Brain pericyte (primary cell): Measurements from ENCODE around the gene ITPK1.
"Not testable (repeated sequence)": the region's sequence is repeated elsewhere in the genome, so short reads cannot be mapped to it uniquely, and the experiment has no call there.

Experiments used
- DNase-seq: peaks from one replicate; pipeline ENCODE4 v3.0.0-alpha.2; 2012; ENCODE audit warnings: low read depth, low spot score

ITPK1 gene

DNA sequence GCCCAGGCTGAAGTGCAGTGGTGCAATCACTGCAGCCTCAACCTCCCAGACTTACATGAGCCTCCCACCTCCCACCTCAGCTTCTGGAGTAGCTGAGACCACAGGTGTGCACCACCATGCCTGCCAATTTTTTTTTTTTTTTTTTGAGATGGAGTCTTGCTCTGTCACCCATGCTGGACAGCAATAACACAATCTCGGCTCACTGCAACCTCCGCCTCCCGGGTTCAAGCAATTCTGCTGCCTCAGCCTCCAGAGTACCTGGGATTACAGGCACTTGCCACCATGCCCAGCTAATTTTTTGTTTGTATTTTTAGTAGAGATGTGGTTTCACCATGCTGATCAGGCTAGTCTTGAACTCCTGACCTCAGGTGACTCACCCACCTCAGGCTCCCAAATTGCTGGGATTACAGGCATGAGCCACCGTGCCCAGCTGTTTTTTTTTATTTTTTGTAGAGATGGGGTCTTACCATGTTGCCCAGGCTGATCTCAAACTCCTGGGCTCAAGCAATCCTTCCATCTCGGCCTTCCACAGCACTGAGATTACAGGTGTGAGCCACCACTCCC lies 15.6 kb upstream of the ITPK1 start:
- not testable (repeated sequence) for DNase-seq

DNA sequence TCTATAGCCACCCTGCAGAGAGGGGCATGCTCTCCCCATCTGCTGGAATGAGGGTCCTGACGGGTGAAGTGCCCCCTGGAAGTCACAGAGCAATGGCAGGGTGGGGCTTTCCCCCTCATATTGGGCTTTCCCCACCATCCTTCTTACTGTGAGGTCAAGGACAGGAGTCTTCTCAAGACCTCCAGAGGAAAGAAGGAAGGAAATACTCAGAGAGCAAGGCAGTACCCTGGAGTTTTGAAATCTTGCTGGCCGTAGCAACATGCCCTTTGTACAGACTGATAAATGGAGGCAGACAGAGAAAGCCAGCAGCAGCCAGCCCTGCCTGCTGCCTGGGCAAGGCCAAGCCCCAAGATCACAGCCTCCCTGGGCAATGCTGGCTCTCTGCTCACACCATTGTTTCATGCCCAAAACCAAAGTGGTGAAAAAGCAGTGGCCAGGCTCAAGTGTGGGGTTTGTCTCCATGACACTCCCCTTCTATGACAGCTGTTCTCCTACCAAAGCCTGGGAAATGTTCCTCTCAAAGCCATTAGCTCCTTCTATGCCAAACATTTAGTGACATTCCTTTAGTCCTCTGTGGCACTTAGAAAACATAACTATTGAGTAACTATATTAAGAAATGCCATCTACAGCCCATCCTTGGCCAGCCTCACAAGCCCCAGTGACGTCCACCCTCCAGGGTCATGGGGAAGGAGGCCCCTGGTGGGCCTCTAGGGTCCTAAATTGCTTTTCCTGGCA lies 13.2 kb upstream of the ITPK1 start:
- no peak for DNase-seq

DNA sequence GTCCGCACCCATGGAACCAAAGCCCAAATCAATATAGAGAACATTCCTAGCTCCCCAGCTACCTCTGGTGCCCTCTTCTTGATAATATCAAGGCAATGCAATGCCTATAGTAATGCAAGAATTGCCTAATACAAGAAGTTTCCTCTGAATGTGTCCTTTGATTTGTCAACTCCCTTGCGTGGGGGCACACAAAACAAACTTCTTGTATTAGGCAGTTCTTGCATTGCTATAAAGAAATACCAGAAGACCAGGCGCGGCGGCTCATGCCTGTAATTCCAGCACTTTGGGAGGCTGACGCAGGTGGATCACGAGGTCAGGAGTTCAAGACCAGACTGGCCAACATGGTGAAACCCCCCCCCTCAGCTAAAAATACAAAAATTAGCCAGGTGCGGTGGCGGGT lies 10.4 kb upstream of the ITPK1 start:
- DNase-seq = no peak

DNA sequence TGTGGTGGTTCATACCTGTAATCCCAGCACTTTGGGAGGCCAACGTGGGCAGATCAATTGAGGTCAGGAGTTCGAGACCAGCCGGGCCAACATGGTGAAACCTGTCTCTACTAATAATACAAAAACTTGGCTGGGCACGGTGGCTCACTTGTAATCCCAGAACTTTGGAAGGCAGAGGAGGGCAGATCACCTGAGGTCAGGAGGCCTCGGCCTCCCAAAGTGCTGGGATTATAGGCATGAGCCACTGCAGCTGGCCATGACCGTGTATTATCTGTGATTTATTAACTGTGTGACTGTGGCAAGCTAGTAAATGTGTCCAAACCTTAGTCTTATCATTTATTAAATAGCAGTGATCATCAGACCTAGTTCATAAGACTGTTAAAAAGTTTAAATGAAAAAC lies 7.1 kb upstream of the ITPK1 start:
- DNase-seq = no peak

DNA sequence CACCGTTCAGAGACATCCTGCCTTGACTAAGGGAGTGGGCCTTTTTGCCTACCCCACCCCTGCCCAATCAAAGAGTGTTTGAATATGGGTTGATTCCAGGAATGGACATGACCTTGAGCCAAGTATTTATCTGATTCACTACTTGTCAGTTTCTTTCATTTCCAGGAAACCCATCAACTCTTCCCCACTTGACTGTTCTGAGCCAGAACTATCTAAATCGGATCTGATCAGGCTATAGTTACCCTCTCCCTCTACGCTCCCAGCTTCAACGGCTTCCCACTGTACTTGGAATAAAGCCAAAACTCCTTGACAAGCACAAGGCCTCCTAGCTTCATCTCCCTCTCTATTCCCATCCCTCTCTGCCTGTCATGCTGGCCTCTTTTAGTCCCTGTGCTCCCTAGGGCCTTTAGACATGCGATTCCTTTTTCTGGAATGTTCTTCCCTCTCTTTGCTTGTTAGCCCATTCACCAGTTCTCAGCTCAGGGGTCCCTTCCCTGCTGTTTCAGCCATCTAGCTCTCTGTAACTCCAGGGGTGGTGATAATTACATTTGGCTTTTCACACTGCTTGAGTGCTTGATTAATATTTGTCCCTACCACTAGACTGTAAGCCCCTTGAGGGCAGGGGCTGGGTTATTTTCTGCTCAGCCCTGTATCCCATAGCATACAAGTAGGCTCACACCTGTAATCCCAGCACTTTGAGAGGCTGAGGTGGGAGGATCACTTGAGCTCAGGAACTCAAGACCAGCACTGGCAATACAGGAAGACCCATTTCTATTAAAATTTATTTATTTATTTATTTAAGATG lies 5.5 kb upstream of the ITPK1 start:
- no peak for DNase-seq

DNA sequence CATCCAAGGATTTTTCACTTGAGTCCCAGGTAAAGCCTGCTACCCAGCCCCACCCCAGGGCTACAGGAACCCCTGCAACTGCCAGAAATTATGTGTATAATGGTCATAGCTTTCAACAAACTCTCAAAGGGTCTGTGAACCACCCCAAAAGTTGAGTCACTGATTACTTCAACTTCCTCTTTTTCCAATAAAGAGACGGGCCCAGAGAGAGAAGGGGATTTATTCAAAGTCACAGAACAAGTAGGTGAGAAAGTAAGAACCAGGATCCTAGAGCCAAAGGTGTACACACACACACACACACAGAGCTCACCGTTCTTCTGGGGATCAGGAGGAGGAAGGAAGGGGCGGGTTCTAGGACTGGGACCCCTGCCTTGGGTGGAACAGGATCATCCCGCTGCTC lies 4.8 kb upstream of the ITPK1 start:
- DNase-seq = no peak

DNA sequence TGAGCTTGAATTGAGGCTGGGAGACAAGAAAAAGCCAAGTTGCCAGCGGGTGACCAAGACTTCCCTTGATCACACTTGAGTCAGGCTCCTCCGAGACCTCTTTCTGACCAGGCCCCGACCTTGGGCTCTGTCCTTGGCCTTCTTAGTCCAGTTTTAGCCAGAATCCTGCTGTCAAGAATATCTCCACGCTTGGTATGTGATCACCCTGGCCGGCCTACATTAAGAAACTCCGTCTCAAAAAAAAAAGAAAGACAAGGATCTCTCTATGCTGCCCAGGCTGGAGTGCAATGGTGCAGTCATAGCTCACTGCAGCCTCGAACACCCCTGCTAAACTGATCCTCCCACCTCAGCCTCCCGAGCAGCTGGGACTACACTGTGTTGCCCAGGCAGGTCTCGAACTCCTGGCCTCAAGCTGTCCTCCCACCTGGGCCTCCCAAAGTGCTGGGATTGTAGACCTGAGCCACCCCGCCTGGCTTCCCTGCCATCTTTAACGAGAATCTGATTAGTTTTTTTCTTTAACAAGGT lies 1.0 kb upstream of the ITPK1 start:
- no peak for DNase-seq

DNA sequence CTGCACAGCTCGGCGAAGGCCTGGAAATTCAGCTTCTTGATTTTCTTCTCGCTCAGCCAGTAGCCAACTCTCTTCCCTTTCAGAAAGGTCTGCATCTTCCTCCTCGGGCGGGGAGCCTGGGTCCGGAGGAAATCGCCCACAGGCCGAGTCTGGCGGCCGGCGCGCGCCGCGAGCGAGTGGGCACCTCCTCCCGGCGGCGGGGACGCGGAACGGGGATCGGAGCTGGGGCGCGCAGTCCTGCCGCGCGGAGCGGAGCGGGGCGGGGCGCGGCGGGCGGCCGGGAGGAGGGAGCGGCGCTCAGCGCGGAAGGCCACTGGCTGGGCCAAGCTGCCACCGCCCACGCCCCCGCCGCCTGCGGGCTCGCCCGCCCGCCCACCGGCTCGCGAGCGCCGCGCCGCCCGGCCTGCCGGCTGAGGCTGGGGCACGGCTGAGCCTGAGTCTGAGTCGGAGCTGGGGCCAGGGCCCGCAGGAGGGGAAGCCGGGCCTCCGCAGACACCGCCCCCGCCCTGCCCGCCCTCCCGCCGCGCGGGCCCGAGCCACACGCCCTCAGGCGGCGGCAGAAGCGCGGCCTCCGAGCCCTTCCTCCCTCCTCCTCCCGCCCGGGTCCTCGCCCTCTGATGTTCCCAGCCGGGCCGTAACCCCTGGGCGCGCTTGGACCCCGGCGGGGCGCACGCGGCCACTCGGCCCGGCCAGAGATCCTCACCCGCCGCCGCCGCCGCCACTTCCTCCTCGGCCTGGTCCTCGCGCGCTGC lies 480 bp downstream of the ITPK1 start:
- no peak for DNase-seq

DNA sequence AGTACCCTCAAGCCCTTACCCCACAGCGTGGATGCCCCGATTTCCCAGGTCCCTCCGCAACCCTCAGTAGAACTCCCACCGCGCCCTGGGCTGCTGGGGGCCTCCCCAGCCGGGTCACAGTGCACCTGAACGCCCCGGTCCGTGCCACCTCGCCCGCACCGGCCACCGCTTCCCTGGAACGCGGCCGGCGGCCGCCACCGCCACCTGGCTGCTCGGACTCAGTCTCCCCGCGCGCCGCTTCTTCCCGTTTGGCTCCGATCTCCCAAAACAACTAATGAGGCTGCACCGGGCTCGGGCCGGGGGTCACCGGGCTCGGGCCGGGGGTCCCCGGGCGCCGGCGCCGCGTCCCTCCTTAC lies 1.0 kb downstream of the ITPK1 start:
- DNase-seq = no peak

DNA sequence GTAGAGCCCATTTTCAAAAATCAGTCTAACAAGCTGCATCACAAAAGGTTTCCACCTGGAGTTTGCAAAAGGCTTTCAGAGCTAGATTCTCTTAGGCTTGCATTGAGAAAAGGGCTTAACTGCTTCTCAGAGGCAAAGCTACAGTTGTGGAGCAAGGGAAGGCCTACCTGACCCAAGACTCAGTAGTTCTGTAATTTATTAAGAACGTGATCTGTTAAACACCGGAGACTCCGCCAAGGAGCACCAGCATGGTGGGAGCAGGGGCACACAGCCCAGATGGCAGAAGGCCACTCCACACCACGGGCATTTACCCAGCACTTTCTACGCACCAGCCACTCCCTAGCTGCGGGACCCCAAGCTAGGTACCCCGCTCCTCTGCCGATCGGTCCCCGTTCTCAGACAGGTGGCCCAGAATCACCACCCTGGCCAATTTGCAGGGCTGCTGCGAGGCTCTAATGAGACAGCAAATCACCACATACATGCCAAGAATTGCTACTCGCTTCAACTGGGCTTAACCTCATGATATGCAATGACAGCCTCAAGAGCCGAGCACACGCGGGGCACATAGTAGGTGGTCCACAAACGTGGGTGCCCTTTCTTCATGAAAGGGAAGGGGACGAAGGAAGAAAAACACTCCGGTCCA lies 1.5 kb downstream of the ITPK1 start:
- no peak for DNase-seq

DNA sequence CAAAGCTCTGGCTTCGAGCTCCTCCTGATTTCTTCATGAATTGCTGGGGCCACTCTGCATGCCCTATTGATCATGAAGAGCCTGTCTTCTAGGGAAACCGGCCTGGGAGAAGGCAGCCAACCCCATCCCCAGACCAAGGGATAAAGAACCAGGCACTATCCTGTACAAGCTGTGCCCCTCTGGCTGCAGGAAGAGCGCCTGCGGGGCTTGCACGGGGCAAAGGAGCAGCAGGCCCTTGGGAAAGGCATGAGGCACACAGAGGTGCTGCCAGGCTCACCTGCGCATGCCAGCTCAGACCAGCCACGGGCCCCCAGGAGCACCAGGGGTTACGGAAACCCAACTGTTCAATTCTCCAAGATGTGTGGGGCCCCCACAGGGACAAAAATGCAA lies 2.1 kb downstream of the ITPK1 start:
- DNase-seq = no peak

DNA sequence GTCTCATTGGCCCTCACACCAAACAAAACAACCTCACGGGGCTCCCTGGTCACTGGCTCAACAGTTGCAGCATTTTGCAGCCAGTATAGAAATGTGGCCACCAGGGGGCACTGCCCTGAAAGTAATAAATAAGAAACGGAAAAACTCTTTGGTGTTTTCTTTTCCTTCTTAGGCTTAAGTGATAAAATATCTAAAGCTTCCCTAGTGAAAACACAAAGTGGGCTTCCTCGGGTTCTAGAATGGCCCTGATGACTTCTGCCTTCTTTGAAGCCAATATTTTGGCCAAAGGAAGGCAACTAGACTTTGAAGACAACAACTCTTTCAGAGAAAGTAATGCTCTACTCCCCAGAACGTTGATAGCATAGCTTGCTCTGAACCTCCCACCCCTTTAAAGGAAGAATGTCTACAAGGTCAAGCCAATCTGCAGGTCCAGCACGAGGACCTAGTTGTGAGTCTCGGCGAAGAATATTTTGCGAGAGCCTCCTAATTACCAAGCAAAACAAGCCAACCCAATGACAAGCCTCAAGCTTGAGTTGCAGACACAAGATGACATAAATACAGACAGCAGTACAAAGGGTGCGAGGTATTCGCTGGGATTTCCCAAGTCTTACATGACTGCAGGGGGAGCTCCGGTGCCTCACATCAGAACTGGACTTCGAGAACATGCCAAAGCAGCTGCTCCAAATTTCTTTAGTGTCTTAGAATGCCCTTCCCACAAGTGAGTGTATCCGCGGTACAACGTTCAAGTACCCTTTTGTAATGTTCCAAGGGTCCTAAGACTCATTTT lies 2.6 kb downstream of the ITPK1 start:
- DNase-seq = no peak

DNA sequence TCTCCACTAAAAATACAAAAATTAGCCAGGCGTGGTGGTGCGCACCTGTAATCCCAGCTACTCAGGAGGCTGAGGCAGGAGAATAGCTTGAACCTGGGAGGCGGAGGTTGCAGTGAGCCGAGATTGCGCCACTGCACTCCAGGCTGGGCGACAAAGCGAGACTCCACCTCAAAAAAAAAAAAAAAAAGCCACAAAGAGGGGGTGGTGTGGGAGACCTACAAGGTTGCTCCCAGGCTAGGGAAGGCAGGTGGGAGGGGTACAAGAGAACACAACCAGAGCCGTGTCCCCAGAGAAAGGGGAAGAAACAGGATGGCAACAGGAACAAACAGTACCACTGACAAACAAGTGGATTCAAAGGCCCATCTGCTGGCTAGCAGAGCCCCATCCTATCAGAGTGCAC lies 4.2 kb downstream of the ITPK1 start:
- DNase-seq = not testable (repeated sequence)

DNA sequence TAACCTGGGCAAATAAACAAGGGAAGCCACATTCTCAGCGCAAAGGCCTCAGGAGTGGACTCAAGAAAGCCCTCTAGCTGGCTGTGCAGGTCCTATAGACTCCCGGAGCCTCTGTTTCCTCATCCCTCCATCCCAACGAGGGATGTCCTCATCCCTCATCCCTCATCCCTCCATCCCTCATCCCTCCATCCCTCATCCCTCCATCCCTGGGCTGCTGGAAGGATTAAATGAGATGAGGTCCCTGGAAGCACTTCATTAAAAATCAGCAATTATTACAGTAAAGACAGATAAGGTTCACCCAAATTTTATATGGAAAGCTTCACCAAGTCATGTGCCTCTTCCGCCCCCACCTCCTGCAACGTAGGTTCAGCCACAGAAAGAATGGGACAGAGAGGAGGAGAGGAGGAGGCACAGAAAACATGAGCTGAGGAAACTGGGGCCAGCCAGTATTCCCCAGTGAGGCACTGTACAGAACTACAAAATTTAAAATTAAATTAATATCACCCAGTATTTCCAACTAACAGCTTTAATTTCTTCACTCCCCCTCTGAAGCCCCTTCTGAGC lies 4.8 kb downstream of the ITPK1 start:
- no peak for DNase-seq

DNA sequence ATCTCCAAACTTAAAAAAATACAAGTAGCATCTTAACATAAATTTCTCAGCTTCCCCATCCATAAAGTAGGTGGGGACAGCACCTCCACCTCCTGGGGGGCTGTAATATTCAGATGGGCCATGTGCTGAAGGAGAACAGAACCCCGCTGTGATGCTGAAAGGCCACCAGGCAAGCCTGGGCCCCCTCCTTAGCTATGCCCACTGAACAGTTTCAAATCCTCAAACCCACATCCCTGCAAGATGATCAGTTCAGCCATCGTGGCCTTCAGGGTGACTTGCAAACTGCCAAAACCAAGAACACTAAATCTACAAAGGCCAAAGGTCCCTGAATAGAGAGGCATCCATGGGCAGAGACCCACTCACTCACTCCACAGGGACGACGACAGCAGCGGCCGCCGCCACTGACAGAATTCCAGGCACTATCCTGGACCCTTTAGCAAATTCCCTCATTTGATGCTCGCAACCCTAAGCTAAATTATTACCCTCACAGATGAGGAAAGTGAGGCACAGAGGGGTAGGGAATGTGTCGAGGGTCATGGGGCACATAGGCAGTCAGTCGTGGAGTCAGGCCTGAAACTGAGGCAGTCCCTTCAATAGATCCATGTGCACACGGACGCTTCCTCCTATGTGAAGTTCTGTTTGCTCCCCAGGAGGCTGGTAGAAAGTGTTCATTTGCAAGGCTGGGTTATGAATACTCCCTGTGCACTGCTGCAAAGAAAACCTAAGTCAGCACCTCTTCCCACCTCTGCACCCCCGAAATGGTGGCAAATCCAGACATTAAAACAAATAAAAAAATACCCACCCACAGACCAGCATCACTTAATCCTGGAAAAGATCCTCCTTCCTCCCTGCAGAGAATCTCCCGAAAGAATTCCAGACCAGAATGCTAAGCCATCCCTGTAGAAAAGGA lies 5.9 kb downstream of the ITPK1 start:
- no peak for DNase-seq

DNA sequence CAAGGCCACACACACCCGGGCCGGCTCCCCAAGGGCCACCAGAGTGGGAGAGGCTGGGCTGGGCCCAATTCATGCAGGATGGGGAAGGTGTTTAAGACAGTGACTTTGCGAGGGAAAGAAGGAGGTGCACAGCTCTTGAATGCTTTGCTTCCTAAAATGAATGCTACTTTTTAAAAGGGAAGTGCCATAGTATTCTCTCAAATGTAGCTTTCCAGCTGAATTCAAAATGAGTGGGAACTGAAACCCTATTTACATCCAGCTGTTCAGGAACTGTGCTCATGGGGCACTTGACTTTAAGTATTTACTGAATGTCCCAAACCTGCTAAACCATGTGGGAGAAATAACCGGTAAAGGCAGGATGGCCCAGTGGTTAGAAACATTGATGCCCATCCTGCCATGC lies 7.6 kb downstream of the ITPK1 start:
- no peak for DNase-seq

DNA sequence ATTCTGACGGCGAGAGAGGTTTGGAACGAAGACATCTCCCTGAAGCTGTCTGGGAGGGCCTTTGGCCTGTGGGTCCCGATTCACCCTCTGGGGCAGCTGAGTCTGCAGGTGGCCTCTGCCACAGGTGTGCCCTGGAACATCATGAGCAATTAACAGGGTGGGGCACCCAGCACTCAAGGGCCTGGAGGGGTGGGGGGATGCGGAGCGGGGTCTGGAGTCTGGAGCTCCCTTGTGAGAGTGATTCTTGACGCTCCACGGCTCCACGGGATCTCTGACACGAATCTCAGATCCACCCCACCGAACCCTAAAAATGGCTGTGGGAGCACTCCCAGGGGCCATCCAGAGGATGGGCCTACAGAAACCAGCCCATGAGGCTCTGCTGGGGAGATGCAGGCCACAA lies 8.3 kb downstream of the ITPK1 start:
- DNase-seq = no peak

DNA sequence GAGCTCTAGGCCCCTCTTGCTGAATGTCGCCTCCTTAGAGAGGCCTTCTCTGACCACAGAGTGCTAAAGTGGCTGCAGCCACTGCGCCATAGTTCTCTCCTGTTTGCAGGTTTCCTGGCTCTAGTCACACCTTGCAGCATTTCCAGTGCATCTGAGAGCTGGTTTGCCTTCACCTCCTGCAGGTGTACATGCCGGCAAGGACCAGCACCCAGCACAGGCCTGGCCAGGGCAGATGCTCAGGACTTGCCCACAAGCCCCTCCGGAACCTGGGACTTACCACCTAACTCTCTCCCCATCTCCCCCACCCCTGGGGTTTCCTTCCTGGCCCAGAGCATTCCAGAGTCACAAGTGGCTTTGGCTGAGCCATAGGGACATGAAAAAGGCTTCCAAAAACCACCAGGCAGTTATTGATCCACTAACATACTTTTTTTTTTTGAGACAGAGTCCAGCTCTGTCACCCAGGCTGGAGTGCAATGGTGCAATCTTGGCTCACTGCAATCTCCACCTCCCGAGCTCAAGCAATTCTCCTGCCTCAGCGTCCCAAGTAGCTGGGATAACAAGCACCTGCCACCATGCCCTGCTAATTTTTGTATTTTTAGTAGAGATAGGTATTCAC lies 9.1 kb downstream of the ITPK1 start:
- DNase-seq = no peak

DNA sequence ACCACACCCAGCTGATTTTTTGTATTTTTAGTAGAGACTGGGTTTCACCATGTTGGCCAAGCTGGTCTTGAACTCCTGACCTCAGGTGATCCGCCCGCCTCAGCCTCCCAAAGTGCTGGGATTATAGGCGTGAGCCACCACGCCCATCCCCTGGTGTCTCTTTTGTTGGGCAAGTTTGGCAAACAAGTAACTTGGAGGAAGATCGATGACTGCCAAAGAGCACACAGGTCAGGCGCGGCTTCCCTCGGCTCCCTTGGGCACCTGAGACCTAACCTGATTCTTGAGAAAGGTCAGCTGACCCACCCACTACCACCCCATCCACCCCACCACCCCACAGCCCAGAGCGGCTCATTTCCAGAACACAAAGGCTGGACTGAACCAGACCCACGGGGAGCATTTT lies 9.9 kb downstream of the ITPK1 start:
- not testable (repeated sequence) for DNase-seq
